Measurements from ENCODE around the gene THAP5. TPM values are rescaled to one million over a fixed set of nuclear protein-coding genes. Genes with fewer than 3 reads are reported as not detected.

Gene THAP5
- total RNA-seq, 4 donors from 2014 or later, result 22.5 to 36.0 (median 25.6) TPM

GRCh38 chr7:108517951-108518350 is 51.6 kb downstream of the THAP5 start:
- no peak for ATAC-seq
- Histone ChIP-seq H3K27ac (no peak overlapping the region), H3K36me3 (peaks cover under 1 to 36% of the 10 kb centered on the region in 2 donors), H3K4me1 (peaks cover 19% of the 10 kb centered on the region in 2 donors), H3K4me3 (no peak overlapping the region), H3K27me3 (no peaks in the 10 kb centered on the region), H3K9me3 (no peaks in the 10 kb centered on the region)
- TF ChIP-seq CTCF (IDR thresholded peaks at IDR 0.05 in 4 of 5, conservative IDR thresholded peaks at IDR 0.05 in 1 of 5), result no peak
- no peak for TF ChIP-seq POLR2A (IDR thresholded peaks at IDR 0.05)
- DNase-seq, result no peak
- in situ Hi-C loops (cut with MboI; ENCODE audit: low sequenced_read_pairs in 4 of 4) (no loop called here), intact Hi-C loops (cut with DNase I; ENCODE audit: low total_unique reads) (no loop called here)

DNA sequence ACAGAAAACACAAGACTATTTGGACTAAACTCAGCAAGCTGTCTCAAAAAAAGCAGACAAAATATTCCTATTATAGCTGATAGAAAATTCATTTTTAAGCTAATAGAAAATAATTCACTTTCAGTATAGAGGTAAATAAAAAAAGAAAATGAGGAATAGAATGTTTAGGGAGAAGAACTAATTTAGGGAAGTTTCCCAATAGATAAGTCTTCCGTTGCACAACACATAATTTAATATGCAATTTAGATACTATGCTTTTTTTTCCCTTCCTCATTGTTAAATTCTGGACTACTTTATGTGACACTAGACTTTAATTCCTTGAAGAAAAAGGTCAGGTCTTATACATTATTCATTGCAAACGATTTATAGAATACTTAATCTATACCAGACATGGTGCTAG is 53.9 kb downstream of the THAP5 start:
- in situ Hi-C loops (cut with MboI; ENCODE audit: low sequenced_read_pairs in 4 of 4), result no loop called here
- no peak for DNase-seq

GRCh38 chr7:108515013-108515412 is 54.5 kb downstream of the THAP5 start:
- H3K27me3 ChIP-seq, result no peaks in the 10 kb centered on the region
- no peak overlapping the region for H3K27ac ChIP-seq
- no peak for ATAC-seq
- H3K4me3 ChIP-seq, result no peak overlapping the region
- intact Hi-C loops (cut with DNase I; ENCODE audit: low total_unique reads), result no loop called here
- DNase-seq, result no peak
- peaks cover 5 to 60% of the 10 kb centered on the region in 2 donors for H3K36me3 ChIP-seq
- in situ Hi-C loops (cut with MboI; ENCODE audit: low sequenced_read_pairs in 4 of 4), result no loop called here
- TF ChIP-seq CTCF (IDR thresholded peaks at IDR 0.05 in 4 of 5, conservative IDR thresholded peaks at IDR 0.05 in 1 of 5), result no peak
- TF ChIP-seq POLR2A (IDR thresholded peaks at IDR 0.05), result no peak
- peaks cover 1 to 5% of the 10 kb centered on the region in 2 donors for H3K4me1 ChIP-seq
- H3K9me3 ChIP-seq, result no peaks in the 10 kb centered on the region

More for the DNA sequence above, 53.9 kb downstream of the THAP5 start:
- intact Hi-C loops (cut with DNase I; ENCODE audit: low total_unique reads), result no loop called here
- no peaks in the 10 kb centered on the region for H3K27me3 ChIP-seq
- no peak overlapping the region for H3K27ac ChIP-seq
- no peak overlapping the region for H3K4me3 ChIP-seq
- H3K9me3 ChIP-seq, result no peaks in the 10 kb centered on the region
- H3K36me3 ChIP-seq, result peaks cover 5 to 55% of the 10 kb centered on the region in 2 donors
- no peak for ATAC-seq
- TF ChIP-seq CTCF (IDR thresholded peaks at IDR 0.05 in 4 of 5, conservative IDR thresholded peaks at IDR 0.05 in 1 of 5), result no peak
- no peak for TF ChIP-seq POLR2A (IDR thresholded peaks at IDR 0.05)
- H3K4me1 ChIP-seq, result peaks cover 5 to 6% of the 10 kb centered on the region in 2 donors

Other genes starting within 250 kb of the THAP5 start
- under 1 TPM in 3 of 4 donors, not detected in 1; 0.18 to 0.31 (median 0.23) TPM for gene NRCAM, start 113.3 kb downstream of the THAP5 start, total RNA-seq
- 10 to 100 TPM; 49.7 to 86.3 (median 61.9) TPM for gene PNPLA8, start 43.6 kb downstream of the THAP5 start, total RNA-seq
- 10 to 100 TPM; 24.2 to 96.6 (median 67.8) TPM for gene DNAJB9, start 168 bp upstream of the THAP5 start, total RNA-seq